ENCODE measurements around the gene AKT1.

GRCh38 chr14:104728631-104729030, 66.9 kb downstream of the AKT1 start:
- TF ChIP-seq, protein P1, sequence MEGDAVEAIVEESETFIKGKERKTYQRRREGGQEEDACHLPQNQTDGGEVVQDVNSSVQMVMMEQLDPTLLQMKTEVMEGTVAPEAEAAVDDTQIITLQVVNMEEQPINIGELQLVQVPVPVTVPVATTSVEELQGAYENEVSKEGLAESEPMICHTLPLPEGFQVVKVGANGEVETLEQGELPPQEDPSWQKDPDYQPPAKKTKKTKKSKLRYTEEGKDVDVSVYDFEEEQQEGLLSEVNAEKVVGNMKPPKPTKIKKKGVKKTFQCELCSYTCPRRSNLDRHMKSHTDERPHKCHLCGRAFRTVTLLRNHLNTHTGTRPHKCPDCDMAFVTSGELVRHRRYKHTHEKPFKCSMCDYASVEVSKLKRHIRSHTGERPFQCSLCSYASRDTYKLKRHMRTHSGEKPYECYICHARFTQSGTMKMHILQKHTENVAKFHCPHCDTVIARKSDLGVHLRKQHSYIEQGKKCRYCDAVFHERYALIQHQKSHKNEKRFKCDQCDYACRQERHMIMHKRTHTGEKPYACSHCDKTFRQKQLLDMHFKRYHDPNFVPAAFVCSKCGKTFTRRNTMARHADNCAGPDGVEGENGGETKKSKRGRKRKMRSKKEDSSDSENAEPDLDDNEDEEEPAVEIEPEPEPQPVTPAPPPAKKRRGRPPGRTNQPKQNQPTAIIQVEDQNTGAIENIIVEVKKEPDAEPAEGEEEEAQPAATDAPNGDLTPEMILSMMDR (IDR thresholded peaks at IDR 0.05), result no peak
- TF ChIP-seq POLR2A (IDR thresholded peaks at IDR 0.05) (no peak), POLR2AphosphoS5 (IDR thresholded peaks at IDR 0.05) (no peak), EP300 (IDR thresholded peaks at IDR 0.05) (no peak)
